ENCODE measurements around the gene HOXA4.
A peak's percentile ranks its signal among the peaks of the same experiment; 100 is the strongest.

The HOXA4 gene

GRCh38 chr7:27110186-27111031, 20.1 kb downstream of the HOXA4 start:
- no peak for DNase-seq
- in situ Hi-C loops (cut with HindIII; ENCODE audit: low pct_ligation_motif_present, low sequenced_read_pairs), result no loop called here
- Histone ChIP-seq H3K27me3 (replicated peaks) (peaks cover 91% of the 10 kb centered on the region), H3K36me3 (replicated peaks) (no peaks in the 10 kb centered on the region), H3K4me3 (ENCODE audit: low read depth, low read length) (peak overlapping the region; percentile 30), H3K27ac (no peak overlapping the region)
- TF ChIP-seq CTCF (IDR thresholded peaks at IDR 0.05; ENCODE audit: low read depth, low read length, missing control alignments), result no peak

DNA sequence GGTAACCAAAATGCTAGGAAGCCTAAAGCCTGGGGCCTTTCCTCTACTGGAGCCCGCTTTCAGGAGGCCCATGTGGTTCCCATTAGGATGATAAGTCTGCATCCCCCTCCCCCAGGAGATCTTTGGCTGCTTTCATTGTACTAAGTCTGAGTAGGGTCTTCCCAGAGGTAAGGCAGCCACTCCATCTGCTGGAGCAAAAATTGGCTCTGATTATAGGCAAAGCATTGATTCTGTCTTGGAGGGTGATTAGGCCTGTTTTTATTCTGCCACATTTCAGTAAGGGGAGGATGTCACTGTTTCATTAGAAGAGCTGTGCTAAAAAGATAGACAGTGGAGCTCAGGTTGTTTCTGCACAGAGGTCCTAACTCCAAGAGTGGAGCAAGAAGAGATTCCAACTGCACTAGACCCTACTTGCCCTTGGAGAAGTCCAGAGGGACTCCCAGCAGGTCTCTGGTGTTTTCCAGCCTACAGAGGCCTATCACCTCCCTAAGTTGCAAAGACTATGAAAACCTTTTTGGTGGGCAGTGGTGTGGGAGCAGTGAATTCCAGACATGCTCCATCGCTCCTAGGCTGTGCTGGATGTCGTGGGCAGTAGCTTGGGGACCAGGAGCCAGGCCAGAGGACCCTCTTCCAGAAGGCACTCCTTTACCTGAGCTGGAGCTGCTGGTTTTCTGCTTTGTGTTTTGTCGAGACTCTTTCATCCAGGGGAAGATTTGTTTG, 20.9 kb downstream of the HOXA4 start:
- Histone ChIP-seq H3K4me3 (ENCODE audit: low read depth, low read length) (no peak overlapping the region), H3K27ac (no peak overlapping the region), H3K27me3 (replicated peaks) (peaks cover 92% of the 10 kb centered on the region), H3K36me3 (replicated peaks) (no peaks in the 10 kb centered on the region)
- no peak for DNase-seq
- TF ChIP-seq CTCF (IDR thresholded peaks at IDR 0.05; ENCODE audit: low read depth, low read length, missing control alignments), result no peak
- in situ Hi-C loops (cut with HindIII; ENCODE audit: low pct_ligation_motif_present, low sequenced_read_pairs), result no loop called here

DNA sequence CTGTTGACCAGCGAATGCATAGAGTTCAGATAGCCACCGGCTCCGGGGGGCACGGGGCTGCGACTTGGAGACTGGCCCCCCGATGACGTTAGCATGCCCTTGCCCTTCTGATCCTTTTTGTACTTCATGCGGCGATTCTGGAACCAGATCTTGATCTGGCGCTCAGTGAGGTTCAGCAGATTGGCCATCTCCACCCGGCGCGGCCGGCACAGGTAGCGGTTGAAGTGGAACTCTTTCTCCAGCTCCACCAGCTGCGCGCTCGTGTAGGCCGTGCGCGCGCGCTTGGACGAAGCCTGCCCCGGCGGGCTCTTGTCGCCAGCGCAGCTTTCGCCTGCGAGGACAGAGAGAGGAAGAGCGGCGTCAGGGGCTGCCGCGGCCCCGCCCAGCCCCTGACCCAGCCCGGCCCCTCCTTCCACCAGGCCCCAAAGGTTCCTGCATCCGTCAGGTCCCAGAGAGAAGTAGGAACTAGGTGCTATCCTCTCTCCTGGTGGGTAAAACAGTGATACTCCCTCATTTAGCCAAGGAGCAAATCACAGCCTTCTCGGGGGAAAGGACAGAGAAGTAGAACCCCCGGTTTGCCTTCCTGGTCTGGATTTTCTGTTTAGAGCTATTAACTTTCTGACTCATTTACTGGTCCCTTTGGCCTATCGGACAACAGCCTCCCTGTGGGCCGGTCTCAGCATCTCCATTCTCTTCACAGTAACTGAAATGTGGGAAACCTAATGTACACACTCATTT, 22.0 kb downstream of the HOXA4 start:
- H3K27ac ChIP-seq, result no peak overlapping the region
- DNase-seq, result no peak
- H3K36me3 ChIP-seq (replicated peaks), result no peaks in the 10 kb centered on the region
- H3K27me3 ChIP-seq (replicated peaks), result peaks cover 98% of the 10 kb centered on the region
- in situ Hi-C loops (cut with HindIII; ENCODE audit: low pct_ligation_motif_present, low sequenced_read_pairs), result no loop called here
- TF ChIP-seq CTCF (IDR thresholded peaks at IDR 0.05; ENCODE audit: low read depth, low read length, missing control alignments), result no peak
- H3K4me3 ChIP-seq (ENCODE audit: low read depth, low read length), result peak overlapping the region; percentile 15

GRCh38 chr7:27107391-27108381, 22.9 kb downstream of the HOXA4 start:
- TF ChIP-seq CTCF (IDR thresholded peaks at IDR 0.05; ENCODE audit: low read depth, low read length, missing control alignments), result no peak
- in situ Hi-C loops (cut with HindIII; ENCODE audit: low pct_ligation_motif_present, low sequenced_read_pairs), result no loop called here
- Histone ChIP-seq H3K27me3 (replicated peaks) (peaks cover 98% of the 10 kb centered on the region), H3K27ac (no peak overlapping the region), H3K36me3 (replicated peaks) (no peaks in the 10 kb centered on the region), H3K4me3 (ENCODE audit: low read depth, low read length) (peak overlapping the region; percentile 26)
- DNase-seq, result no peak

GRCh38 chr7:27106901-27107240, 23.7 kb downstream of the HOXA4 start:
- peaks cover 98% of the 10 kb centered on the region for H3K27me3 ChIP-seq (replicated peaks)
- no peak overlapping the region for H3K4me3 ChIP-seq (ENCODE audit: low read depth, low read length)
- in situ Hi-C loops (cut with HindIII; ENCODE audit: low pct_ligation_motif_present, low sequenced_read_pairs), result no loop called here
- H3K36me3 ChIP-seq (replicated peaks), result no peaks in the 10 kb centered on the region
- no peak for DNase-seq
- TF ChIP-seq CTCF (IDR thresholded peaks at IDR 0.05; ENCODE audit: low read depth, low read length, missing control alignments), result no peak
- H3K27ac ChIP-seq, result no peak overlapping the region
